K562 (cell line): ENCODE results near the gene GGPS1. TPM values are rescaled to one million over a fixed set of nuclear protein-coding genes. Genes with fewer than 3 reads are reported as not detected.

Experiments
- ATF4 ChIP-seq: fragments of 450-650 bp; formaldehyde crosslinking; IDR thresholded peaks from 2 replicates; pipeline ENCODE4 v1.4.0; 2022; ENCODE audit warnings: mild to moderate bottlenecking, moderate library complexity
- CBFA2T3 ChIP-seq: fragments of 450-650 bp; IDR thresholded peaks from 2 replicates; pipeline ENCODE4 v1.6.1; 2017
- CREB1 ChIP-seq, 2 experiments: sonication (generic) in 1 of 2; formaldehyde crosslinking in 1 of 2; IDR thresholded peaks; 2 replicates each; pipeline versions ENCODE4 v1.6.1 to v1.8.0; 2012 to 2022; ENCODE audit warnings: inconsistent platforms in 1 of 2, mild to moderate bottlenecking in 1 of 2, missing genetic modification reagents in 1 of 2, moderate library complexity in 1 of 2
- ETS2 ChIP-seq: IDR thresholded peaks from 2 replicates; pipeline ENCODE4 v1.6.1; 2016; ENCODE audit warnings: borderline replicate concordance, missing genetic modification characterization, mild to moderate bottlenecking, moderate library complexity, missing compliant biosample characterization; ENCODE audit not compliant: poor library complexity, severe bottlenecking
- HDAC1 ChIP-seq, 2 experiments: fragments of 450-650 bp; IDR thresholded peaks; 2 replicates each; pipeline ENCODE4 v1.6.1; 2016 to 2017; ENCODE audit warnings: inconsistent platforms in 1 of 2, mild to moderate bottlenecking in 1 of 2, moderate library complexity in 1 of 2
- HLTF ChIP-seq: fragments of 450-650 bp; IDR thresholded peaks from 2 replicates; pipeline ENCODE4 v1.6.1; 2016
- LCOR ChIP-seq: sonication (generic); formaldehyde crosslinking; IDR thresholded peaks from 2 replicates; pipeline ENCODE4 v1.8.0; 2022; ENCODE audit warnings: mild to moderate bottlenecking, missing genetic modification reagents
- OTX1 ChIP-seq: fragments of 450-650 bp; formaldehyde crosslinking; IDR thresholded peaks from 2 replicates; pipeline ENCODE4 v1.4.0; 2022; ENCODE audit warnings: mild to moderate bottlenecking
- REST ChIP-seq, 2 experiments: fragments of 450-650 bp; formaldehyde crosslinking in 1 of 2; IDR thresholded peaks; 2 replicates each; pipeline versions ENCODE4 v1.4.0 to v1.6.1; 2014 to 2020; ENCODE audit warnings: mild to moderate bottlenecking in 2 of 2, borderline replicate concordance in 1 of 2, low read depth in 1 of 2
- SMAD1 ChIP-seq: fragments of 150-350 bp; IDR thresholded peaks from 2 replicates; pipeline ENCODE4 v1.6.1; 2014; ENCODE audit warnings: low read length, low read depth; ENCODE audit not compliant: partially characterized antibody
- TBP ChIP-seq: optimal IDR thresholded peaks from 2 replicates; pipeline ENCODE3; 2011; ENCODE audit warnings: low read depth, low read length, improper control_type of control experiment
- ZBTB33 ChIP-seq: sonication (generic); formaldehyde crosslinking; IDR thresholded peaks from 2 replicates; pipeline ENCODE4 v1.8.1; 2023; ENCODE audit warnings: mild to moderate bottlenecking, missing genetic modification reagents
- ZNF175 ChIP-seq: fragments of 200-800 bp; sonication (Bioruptor generic); IDR thresholded peaks from 2 replicates; pipeline ENCODE4 v1.6.1; 2016; ENCODE audit warnings: low read depth, mild to moderate bottlenecking, missing genetic modification characterization, missing compliant biosample characterization
- polyA plus RNA-seq, 8 experiments: library from polyadenylated mRNA; depleted of rRNA in 4 of 8; stranded (reverse) in 5 of 8; unstranded in 3 of 8; fragments of >200 nt; fragmentation: Nextera tagmentation in 2 of 8; fragmentation: Illumina TruSeq in 1 of 8; extraction: Ambion mirVana in 2 of 8; extraction: Trizol in 1 of 8; gene quantifications; 2 replicates each; pipeline versions ENCODE4 v1.2.1 to v1.2.3, GENCODE V29; 2011 to 2014; ENCODE audit warnings: inconsistent platforms in 1 of 8, missing spikeins in 1 of 8
- total RNA-seq, 7 experiments: library from RNA; depleted of rRNA in 6 of 7; stranded (reverse); fragments of >200 nt in 6 of 7; fragmentation: Illumina TruSeq in 2 of 7; extraction: Trizol in 2 of 7; gene quantifications; 2 replicates each; pipeline versions ENCODE4 v1.2.1 to v1.2.3, GENCODE V29; 2011 to 2021; ENCODE audit warnings: low replicate concordance in 1 of 7

The GGPS1 gene
- total and polyA plus RNA-seq, 9 of the 15 experiments (the other 6 are each of a cell fraction or from before 2014, with no cell fraction given) = 18.8 to 104 (median 56.3) TPM

GRCh38 chr1:235327559-235328270 lies 655 bp upstream of the GGPS1 start, which contains the start of gene ARID4B (continued):
- peak; percentile 35; the same call in 1 of the 2 replicates for TF ChIP-seq ZNF175 (CRISPR knock-in tag)
- TF ChIP-seq ZBTB33 (CRISPR knock-in tag) = 0 out of 2 replicates have a peak, but pooled peaks have one; percentile 8
- no peak for TF ChIP-seq REST (IDR thresholded peaks at IDR 0.05; ENCODE audit: borderline replicate concordance)
- peak; percentile 69 for TF ChIP-seq REST (CRISPR knock-in tag; IDR thresholded peaks at IDR 0.05; ENCODE audit: low read depth)
- TF ChIP-seq OTX1 (CRISPR knock-in tag) = 0 out of 2 replicates have a peak, but pooled peaks have one; percentile 51
- peak; percentile 25; the same call in 1 of the 2 replicates for TF ChIP-seq LCOR
- TF ChIP-seq ETS2 (tag) = no peak
- TF ChIP-seq SMAD1 = no peak
- 0 out of 2 replicates have a peak, but pooled peaks have one; percentile 48 for TF ChIP-seq ATF4 (CRISPR knock-in tag)
- TF ChIP-seq HDAC1 (IDR thresholded peaks at IDR 0.05) = peak in 1 of 2 experiments; percentile 63; a peak in 2 of 4 replicates
- peak; percentile 67; the same call in 1 of the 2 replicates for TF ChIP-seq HLTF
- TF ChIP-seq TBP = peak; percentile 83
- no peak for TF ChIP-seq CREB1 (IDR thresholded peaks at IDR 0.05)
- TF ChIP-seq CREB1 (CRISPR knock-in tag; IDR thresholded peaks at IDR 0.05) = peak; percentile 3; the same call in 1 of the 2 replicates
- TF ChIP-seq CBFA2T3 = no peak
